Coronary artery (tissue), 2 donors: ENCODE data around the gene NEMP2.

Source experiments
- DNase-seq: peaks from one replicate; pipeline ENCODE4 v3.0.0-alpha.2; 2017; ENCODE audit warnings: low spot score
- H3K27ac ChIP-seq, 2 donors: fragments of 200-600 bp; sonication (generic); one replicate each; pipeline ENCODE4 v1.5.1; 2016 to 2019
- H3K4me3 ChIP-seq: fragments of 200-600 bp; sonication (generic); 2 replicates; pipeline ENCODE4 v1.5.1; 2016; ENCODE audit warnings: mild to moderate bottlenecking, moderate library complexity
- CTCF ChIP-seq: fragments of 200-600 bp; sonication (generic); IDR thresholded peaks from one replicate; pipeline ENCODE4 v1.5.1; 2019; ENCODE audit warnings: antibody characterized with exemption

NEMP2 gene

GRCh38 chr2:190493095-190493494 lies 41.4 kb downstream of the NEMP2 start:
- DNase-seq: no peak
- TF ChIP-seq CTCF: no peak
- no peak overlapping the region for H3K4me3 ChIP-seq
- H3K27ac ChIP-seq: no peak overlapping the region

GRCh38 chr2:190490502-190490901 lies 44.0 kb downstream of the NEMP2 start:
- H3K27ac ChIP-seq: no peak overlapping the region

GRCh38 chr2:190489475-190489874 lies 45.0 kb downstream of the NEMP2 start:
- TF ChIP-seq CTCF: no peak
- DNase-seq: no peak
- Histone ChIP-seq H3K4me3 (no peak overlapping the region), H3K27ac (no peak overlapping the region)

More at GRCh38 chr2:190490502-190490901, 44.0 kb downstream of the NEMP2 start:
- no peak overlapping the region for H3K4me3 ChIP-seq
- no peak for DNase-seq
- no peak for TF ChIP-seq CTCF

GRCh38 chr2:190488516-190489233 lies 45.8 kb downstream of the NEMP2 start:
- H3K27ac ChIP-seq: no peak overlapping the region
- no peak for DNase-seq
- H3K4me3 ChIP-seq: no peak overlapping the region
- no peak for TF ChIP-seq CTCF

- no peak overlapping the region for H3K27ac ChIP-seq
- no peak overlapping the region for H3K4me3 ChIP-seq
- no peak for TF ChIP-seq CTCF
- no peak for DNase-seq
Observed at GRCh38 chr2:190486037-190486623, 48.4 kb downstream of the NEMP2 start.

GRCh38 chr2:190482451-190482850 lies 52.1 kb downstream of the NEMP2 start:
- DNase-seq: no peak
- TF ChIP-seq CTCF: no peak
- Histone ChIP-seq H3K27ac (no peak overlapping the region), H3K4me3 (no peak overlapping the region)

GRCh38 chr2:190481339-190481738 lies 53.2 kb downstream of the NEMP2 start:
- H3K27ac ChIP-seq: no peak overlapping the region
- TF ChIP-seq CTCF: no peak
- no peak for DNase-seq
- H3K4me3 ChIP-seq: no peak overlapping the region
